Activated T-cell treated with anti-CD3 and anti-CD28 coated beads for 48 hours (primary cell): Measurements from ENCODE around the gene PTPRH.

Source experiments
- DNase-seq: peaks from one replicate; pipeline ENCODE4 v3.0.0-alpha.2; 2020; ENCODE audit warnings: low read depth

Gene PTPRH

GRCh38 chr19:55245236-55245904, 36.1 kb upstream of the PTPRH start:
- DNase-seq: no peak

- no peak for DNase-seq
Measured at GRCh38 chr19:55244004-55244680, 34.8 kb upstream of the PTPRH start.

GRCh38 chr19:55242517-55242916, 33.2 kb upstream of the PTPRH start:
- no peak for DNase-seq

GRCh38 chr19:55241935-55242464, 32.7 kb upstream of the PTPRH start:
- no peak for DNase-seq

GRCh38 chr19:55241143-55241934, 32.0 kb upstream of the PTPRH start:
- no peak for DNase-seq

- DNase-seq: no peak
Measured at GRCh38 chr19:55240713-55241020, 31.4 kb upstream of the PTPRH start.

GRCh38 chr19:55239004-55239403, 29.7 kb upstream of the PTPRH start:
- DNase-seq: no peak

- DNase-seq: no peak
Measured at GRCh38 chr19:55238030-55238429, 28.7 kb upstream of the PTPRH start.

- DNase-seq: no peak
Measured at GRCh38 chr19:55232986-55233385, 23.7 kb upstream of the PTPRH start.

GRCh38 chr19:55232286-55232602, 22.9 kb upstream of the PTPRH start:
- DNase-seq: no peak

- DNase-seq: no peak
Measured at GRCh38 chr19:55231391-55232285, 22.3 kb upstream of the PTPRH start.

- no peak for DNase-seq
Measured at GRCh38 chr19:55230780-55231179, 21.5 kb upstream of the PTPRH start.

GRCh38 chr19:55230329-55230728, 21.0 kb upstream of the PTPRH start:
- no peak for DNase-seq

- DNase-seq: no peak
Measured at GRCh38 chr19:55229789-55230182, 20.5 kb upstream of the PTPRH start.

- DNase-seq: no peak
Measured at GRCh38 chr19:55229145-55229788, 20.0 kb upstream of the PTPRH start.

GRCh38 chr19:55228403-55229031, 19.2 kb upstream of the PTPRH start, which contains the start of gene TMEM86B:
Gene TMEM86B, minus strand, starts transcription at chr19:55228763. Its CDS starts 22 bp downstream, at chr19:55228741.
- no peak for DNase-seq

GRCh38 chr19:55228015-55228391, 18.7 kb upstream of the PTPRH start:
- no peak for DNase-seq

GRCh38 chr19:55227241-55228014, 18.1 kb upstream of the PTPRH start:
- DNase-seq: no peak

GRCh38 chr19:55226788-55227187, 17.5 kb upstream of the PTPRH start:
- no peak for DNase-seq

- DNase-seq: no peak
Measured at GRCh38 chr19:55226273-55226672, 17.0 kb upstream of the PTPRH start.
